ENCODE data around the gene ZG16B. TPM values are rescaled to one million over a fixed set of nuclear protein-coding genes. Genes with fewer than 3 reads are reported as not detected.

Gene ZG16B
- total RNA-seq, 1 experiment from 2014 or later: not detected

DNA sequence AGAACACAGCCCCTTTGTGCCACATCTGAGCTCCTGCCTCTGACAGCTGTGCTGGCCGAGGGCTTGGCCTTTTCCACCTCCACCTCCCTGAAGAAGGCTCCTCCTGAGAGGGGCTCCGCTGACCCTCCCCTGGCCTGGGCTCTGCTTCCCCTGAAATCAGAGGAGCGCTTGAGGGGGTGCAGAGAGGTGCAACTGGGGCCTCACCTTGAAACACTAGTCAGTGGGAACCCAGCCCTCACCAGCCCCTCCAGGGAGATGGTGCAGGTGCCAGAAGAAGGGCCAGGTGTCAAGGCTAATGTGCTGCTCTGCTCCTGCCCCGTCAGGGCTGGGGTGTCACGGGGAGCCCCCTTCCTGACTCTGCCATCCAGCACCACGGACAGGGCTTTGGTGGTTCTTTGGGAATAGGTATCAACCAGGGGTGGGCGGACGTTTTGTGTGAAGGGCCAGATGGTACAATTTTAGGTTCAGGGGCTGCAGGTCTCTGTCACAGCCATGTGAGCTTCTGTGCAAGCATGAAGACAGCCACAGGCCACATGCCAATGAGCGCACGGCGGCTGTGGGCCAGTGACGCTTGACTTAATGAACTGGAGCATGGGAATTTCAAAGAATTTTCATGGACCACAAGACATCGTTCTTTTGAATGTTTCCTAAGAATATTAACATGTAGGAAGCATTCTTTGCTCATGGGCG lies 2.1 kb upstream of the ZG16B start:
- H2BK120ac ChIP-seq (ENCODE audit: low read depth, low read length, poor library complexity, severe bottlenecking): no peak overlapping the region
- no peak overlapping the region for H2AK5ac ChIP-seq (ENCODE audit: insufficient read length, low read length)
- H2BK12ac ChIP-seq (ENCODE audit: insufficient read length, low read depth, low read length): no peak overlapping the region
- H4K20me1 ChIP-seq (ENCODE audit: control insufficient read depth, insufficient read depth, insufficient read length): no peaks in the 10 kb centered on the region
- H3K56ac ChIP-seq (ENCODE audit: insufficient read length, low read depth, low read length): no peak overlapping the region
- H3K4me1 ChIP-seq (ENCODE audit: insufficient read depth, low read length): no peaks in the 10 kb centered on the region
- H3K4ac ChIP-seq (ENCODE audit: low read depth, low read length): no peak overlapping the region
- WGBS (ENCODE audit: extremely low coverage, insufficient read length, low lambda C conversion rate): no CpG with 5 or more reads among the region's 14 CpGs
- no peak overlapping the region for H3T11ph ChIP-seq (ENCODE audit: low read length)
- H3K79me1 ChIP-seq (ENCODE audit: insufficient read depth, low read depth, low read length, poor library complexity, severe bottlenecking): no peaks in the 10 kb centered on the region
- Mint-ChIP-seq H3K4me1 (no peaks in the 10 kb centered on the region), H3K27me3 (ENCODE audit: low read depth) (peaks cover 4% of the 10 kb centered on the region), H3K36me3 (ENCODE audit: insufficient read depth in 1 of 3, low read depth in 3 of 3) (no peaks in the 10 kb centered on the region; a peak in 1 of 7 replicates), H3K9me3 (no peaks in the 10 kb centered on the region), H3K4me3 (0 out of 5 replicates have a peak overlapping the region, but pooled peaks of 1 of the 2 experiments have one; percentile 24), H3K27ac (no peak overlapping the region)
- H3K27ac ChIP-seq (ENCODE audit: insufficient read length, low read depth, low read length): no peak overlapping the region
- H2AFZ ChIP-seq (ENCODE audit: low read length): no peak overlapping the region
- H3K27me3 ChIP-seq (ENCODE audit: insufficient read depth, low read length): no peaks in the 10 kb centered on the region
- no peaks in the 10 kb centered on the region for H3K23me2 ChIP-seq (ENCODE audit: insufficient read length, low read depth, low read length, poor library complexity, severe bottlenecking)
- H3K4me2 ChIP-seq (ENCODE audit: insufficient read depth, insufficient read length, low read length): no peak overlapping the region
- no peak overlapping the region for H4K5ac ChIP-seq (ENCODE audit: insufficient read length, low read depth, low read length)
- no peak overlapping the region for H2BK20ac ChIP-seq (ENCODE audit: low read depth, low read length, poor library complexity, severe bottlenecking)
- H3K18ac ChIP-seq (ENCODE audit: insufficient read length, low read depth, low read length): no peak overlapping the region
- H3K9me3 ChIP-seq (ENCODE audit: control insufficient read depth, low read depth, low read length): no peaks in the 10 kb centered on the region
- H4K91ac ChIP-seq (ENCODE audit: insufficient read length, low read depth, low read length): no peak overlapping the region
- H4K8ac ChIP-seq (replicated peaks; ENCODE audit: insufficient read length, low read depth, low read length): no peak overlapping the region
- no peak overlapping the region for H2BK15ac ChIP-seq (ENCODE audit: low read depth, low read length)
- no peak for TF ChIP-seq CTCF (conservative IDR thresholded peaks at IDR 0.05)
- H3K9ac ChIP-seq (ENCODE audit: extremely low read depth, insufficient read length, low read length): no peak overlapping the region
- DNase-seq: no peak
- no peak overlapping the region for H2BK5ac ChIP-seq (ENCODE audit: insufficient read length, low read length)
- no peak overlapping the region for H3K23ac ChIP-seq (ENCODE audit: insufficient read length, low read depth, low read length)
- H3K14ac ChIP-seq (ENCODE audit: insufficient read depth, low read length): no peak overlapping the region
- no peaks in the 10 kb centered on the region for H3K79me2 ChIP-seq (ENCODE audit: insufficient read depth, low read length)

Data from H9 (cell line).